HepG2 (cell line): ENCODE data around the gene MEF2A. TPM values are rescaled to one million over a fixed set of nuclear protein-coding genes. Genes with fewer than 3 reads are reported as not detected.

Experiments used
- ARID2 ChIP-seq: sonication (generic); formaldehyde crosslinking; IDR thresholded peaks from 2 replicates; pipeline ENCODE4 v1.8.1; 2022; ENCODE audit warnings: mild to moderate bottlenecking, missing genetic modification reagents, borderline replicate concordance
- FOXO4 ChIP-seq: sonication (generic); formaldehyde crosslinking; conservative IDR thresholded peaks from 2 replicates; pipeline ENCODE4 v1.8.1; 2023; ENCODE audit warnings: missing genetic modification reagents
- HMG20B ChIP-seq: conservative IDR thresholded peaks from 2 replicates; pipeline ENCODE4 v1.6.1; 2016; ENCODE audit warnings: missing genetic modification reagents, missing compliant biosample characterization
- HNRNPUL1 ChIP-seq: fragments of 200-400 bp; formaldehyde crosslinking; IDR thresholded peaks from 2 replicates; pipeline ENCODE4 v1.6.1; 2017; ENCODE audit warnings: low read depth, mild to moderate bottlenecking, low read length, moderate library complexity
- HOMEZ ChIP-seq: IDR thresholded peaks from 2 replicates; pipeline ENCODE4 v1.6.1; 2016; ENCODE audit warnings: low read depth
- KDM5B ChIP-seq: sonication (generic); formaldehyde crosslinking; IDR thresholded peaks from 2 replicates; pipeline ENCODE4 v1.4.0; 2020; ENCODE audit warnings: missing genetic modification reagents, mild to moderate bottlenecking, borderline replicate concordance
- NONO ChIP-seq, 2 experiments: fragments of 450-650 bp in 1 of 2; sonication (generic) in 1 of 2; formaldehyde crosslinking in 1 of 2; IDR thresholded peaks in 1 of 2; conservative IDR thresholded peaks in 1 of 2; 2 replicates each; pipeline versions ENCODE4 v1.6.1 to v1.8.0; 2017 to 2022; ENCODE audit warnings: mild to moderate bottlenecking in 1 of 2, missing genetic modification reagents in 1 of 2, moderate library complexity in 1 of 2
- NR2F2 ChIP-seq: IDR thresholded peaks from 2 replicates; pipeline ENCODE4 v1.6.1; 2012; ENCODE audit warnings: low read depth, inconsistent platforms, borderline replicate concordance
- PAF1 ChIP-seq: IDR thresholded peaks from 2 replicates; pipeline ENCODE4 v1.6.1; 2016; ENCODE audit warnings: missing genetic modification reagents, missing compliant biosample characterization
- PRDM15 ChIP-seq: sonication (generic); formaldehyde crosslinking; IDR thresholded peaks from 2 replicates; pipeline ENCODE4 v1.4.0; 2020; ENCODE audit warnings: missing genetic modification reagents
- REL ChIP-seq: sonication (generic); formaldehyde crosslinking; conservative IDR thresholded peaks from 2 replicates; pipeline ENCODE4 v1.8.0; 2022; ENCODE audit warnings: mild to moderate bottlenecking, missing genetic modification reagents, moderate library complexity
- REXO4 ChIP-seq: sonication (generic); formaldehyde crosslinking; IDR thresholded peaks from 2 replicates; pipeline ENCODE4 v1.8.0; 2022; ENCODE audit warnings: missing genetic modification reagents, mild to moderate bottlenecking, borderline replicate concordance
- SETDB1 ChIP-seq: sonication (generic); formaldehyde crosslinking; IDR thresholded peaks from 2 replicates; pipeline ENCODE4 v1.5.1; 2020; ENCODE audit warnings: missing genetic modification reagents, mild to moderate bottlenecking, borderline replicate concordance
- ZBTB26 ChIP-seq: IDR thresholded peaks from 2 replicates; pipeline ENCODE4 v1.6.1; 2016; ENCODE audit warnings: missing compliant biosample characterization, missing genetic modification reagents, borderline replicate concordance
- ZNF20 ChIP-seq: sonication (generic); formaldehyde crosslinking; IDR thresholded peaks from 2 replicates; pipeline ENCODE4 v1.4.0; 2020; ENCODE audit warnings: mild to moderate bottlenecking, moderate library complexity, missing genetic modification reagents
- ZNF224 ChIP-seq: sonication (generic); formaldehyde crosslinking; IDR thresholded peaks from 2 replicates; pipeline ENCODE4 v1.5.0; 2020; ENCODE audit warnings: mild to moderate bottlenecking, missing genetic modification reagents
- ZNF264 ChIP-seq: sonication (generic); formaldehyde crosslinking; IDR thresholded peaks from 2 replicates; pipeline ENCODE4 v1.4.0; 2020; ENCODE audit warnings: missing genetic modification reagents
- ZNF597 ChIP-seq: sonication (generic); formaldehyde crosslinking; IDR thresholded peaks from 2 replicates; pipeline ENCODE4 v1.5.0; 2020; ENCODE audit warnings: missing genetic modification reagents
- ZSCAN31 ChIP-seq: sonication (generic); formaldehyde crosslinking; IDR thresholded peaks from 2 replicates; pipeline ENCODE4 v1.5.0; 2020; ENCODE audit warnings: low read depth, mild to moderate bottlenecking, missing genetic modification reagents
- polyA plus RNA-seq, 8 experiments: library from polyadenylated mRNA; depleted of rRNA in 3 of 8; stranded (reverse) in 7 of 8; unstranded in 1 of 8; fragments of >200 nt; fragmentation: Illumina TruSeq in 4 of 8; extraction: Trizol in 4 of 8; gene quantifications; 2 replicates each; pipeline versions ENCODE4 v1.2.1 to v1.2.3, GENCODE V29; 2011 to 2016; ENCODE audit warnings: low read depth in 4 of 8, missing spikeins in 1 of 8, mixed read lengths in 1 of 8; ENCODE audit not compliant: insufficient read depth in 1 of 8
- total RNA-seq, 5 experiments: library from RNA; depleted of rRNA; stranded (reverse); fragments of >200 nt; fragmentation: Illumina TruSeq; extraction: Trizol; gene quantifications; 2 replicates each; pipeline ENCODE4 v1.2.3, GENCODE V29; 2016; ENCODE audit warnings: low read depth in 1 of 5

The MEF2A gene
- total and polyA plus RNA-seq, 2 of the 13 experiments (the other 11 are each of a cell fraction or from before 2014, with no cell fraction given): 15.2 to 24.4 TPM

- TF ChIP-seq ZNF597 (CRISPR knock-in tag) (no peak), ZNF264 (CRISPR knock-in tag) (0 out of 2 replicates have a peak, but pooled peaks have one; percentile 50), ZNF20 (CRISPR knock-in tag) (no peak), PAF1 (no peak), PRDM15 (CRISPR knock-in tag) (no peak; the same call in 1 of the 2 replicates), SETDB1 (no peak), HNRNPUL1 (no peak), ZBTB26 (CRISPR knock-in tag) (no peak), FOXO4 (CRISPR knock-in tag) (no peak), ZSCAN31 (CRISPR knock-in tag) (no peak; the same call in 1 of the 2 replicates), HMG20B (CRISPR knock-in tag) (0 out of 2 replicates have a peak, but pooled peaks have one; percentile 45), ARID2 (CRISPR knock-in tag) (no peak), REL (CRISPR knock-in tag) (peak; percentile 74; the same call in 1 of the 2 replicates), KDM5B (CRISPR knock-in tag) (no peak; the same call in 1 of the 2 replicates), NR2F2 (no peak), ZNF224 (CRISPR knock-in tag) (no peak), HOMEZ (CRISPR knock-in tag) (peak; percentile 65; the same call in 1 of the 2 replicates), NONO (IDR thresholded peaks at IDR 0.05) (no peak), NONO (CRISPR knock-in tag; conservative IDR thresholded peaks at IDR 0.05) (peak; percentile 63), REXO4 (no peak)
Observed at GRCh38 chr15:99565299-99566156, at the start of gene MEF2A (continued).
